A673 (cell line): ENCODE results near the gene BPI. TPM values are rescaled to one million over a fixed set of nuclear protein-coding genes. Genes with fewer than 3 reads are reported as not detected.

Source experiments
- BruUV-seq: library from RNA; stranded (reverse); fragments of 400-500 nt; replicated peaks from 2 replicates; lab custom pipeline; 2021; lab: Mats Ljungman, UMichigan
- CTCF ChIA-PET: fragments of 300-600 bp; sonication (Branson Sonifier 250); formaldehyde crosslinking; loops from one replicate; lab custom pipeline; 2022; ENCODE audit warnings: antibody characterized with exemption; lab: Charles Lee
- POLR2A ChIA-PET: fragments of 300-600 bp; sonication (Branson Sonifier 250); formaldehyde crosslinking; loops from one replicate; lab custom pipeline; 2022; ENCODE audit warnings: antibody characterized with exemption; ENCODE audit not compliant: low non-redundant PET; lab: Charles Lee
- DNase-seq: peaks from one replicate; pipeline ENCODE4 v3.0.0-alpha.2; 2015; ENCODE audit warnings: low spot score
- H3K27ac ChIP-seq: fragments of 200-600 bp; sonication (generic); 2 replicates; pipeline ENCODE4 v1.5.1; 2016; ENCODE audit warnings: mixed run types, low read depth, mild to moderate bottlenecking, mixed read lengths, antibody characterized with exemption, low read length; ENCODE audit not compliant: poor library complexity, severe bottlenecking
- H3K27me3 ChIP-seq: fragments of 200-600 bp; sonication (generic); replicated peaks from 2 replicates; pipeline ENCODE4 v1.6.1; 2017; ENCODE audit warnings: mixed run types, low read depth, mild to moderate bottlenecking, mixed read lengths, antibody characterized with exemption, low read length; ENCODE audit not compliant: insufficient read depth, poor library complexity
- H3K36me3 ChIP-seq: fragments of 200-600 bp; sonication (generic); 2 replicates; pipeline ENCODE4 v1.6.1; 2016; ENCODE audit warnings: mixed run types, mild to moderate bottlenecking, mixed read lengths, antibody characterized with exemption, low read length; ENCODE audit not compliant: insufficient read depth, poor library complexity, severe bottlenecking
- H3K4me1 ChIP-seq: fragments of 200-600 bp; sonication (generic); 2 replicates; pipeline ENCODE4 v1.6.1; 2017; ENCODE audit warnings: mixed run types, mild to moderate bottlenecking, mixed read lengths, antibody characterized with exemption, low read length; ENCODE audit not compliant: insufficient read depth, poor library complexity, severe bottlenecking
- H3K4me3 ChIP-seq: fragments of 200-600 bp; sonication (generic); 2 replicates; pipeline ENCODE4 v1.5.1; 2016; ENCODE audit warnings: low read depth, mixed run types, mild to moderate bottlenecking, mixed read lengths, low read length; ENCODE audit not compliant: poor library complexity, severe bottlenecking
- H3K9me3 ChIP-seq: fragments of 200-600 bp; sonication (generic); 2 replicates; pipeline ENCODE4 v1.6.1; 2016; ENCODE audit warnings: mixed run types, low read depth, mild to moderate bottlenecking, mixed read lengths, antibody characterized with exemption, low read length; ENCODE audit not compliant: poor library complexity, severe bottlenecking
- CTCF ChIP-seq: fragments of 300-800, 200-600 bp; sonication (generic); conservative IDR thresholded peaks from 2 replicates; pipeline ENCODE4 v1.5.1; 2017; ENCODE audit warnings: low read depth, mild to moderate bottlenecking, antibody characterized with exemption, low read length, moderate library complexity, mixed read lengths
- EZH2 ChIP-seq: fragments of 200-600 bp; sonication (generic); IDR thresholded peaks from 2 replicates; pipeline ENCODE4 v1.6.1; 2017; ENCODE audit warnings: borderline replicate concordance, low read depth, mild to moderate bottlenecking, mixed read lengths, antibody characterized with exemption, low read length; ENCODE audit not compliant: poor library complexity, severe bottlenecking
- intact Hi-C: fragments of 100-400 bp; cut with micrococcal nuclease; formaldehyde crosslinking; loops from one replicate; pipeline ENCODE4 v1.10.0; 2022; ENCODE audit not compliant: unreplicated experiment
- total RNA-seq: library from RNA; stranded (reverse); gene quantifications from 2 replicates; pipeline ENCODE4 v1.2.3, GENCODE V29; 2021

Gene BPI
- total RNA-seq, 1 experiment from 2014 or later, result not detected

- TF ChIP-seq EZH2, result no peak
- TF ChIP-seq CTCF, result no peak
- Histone ChIP-seq H3K4me3 (no peak overlapping the region), H3K27ac (no peak overlapping the region), H3K36me3 (no peaks in the 10 kb centered on the region), H3K27me3 (peaks cover 32% of the 10 kb centered on the region), H3K9me3 (no peaks in the 10 kb centered on the region), H3K4me1 (no peaks in the 10 kb centered on the region)
- no TSS peak for BruUV-seq
- ChIA-PET POLR2A (no interaction called here), CTCF (no interaction called here)
- intact Hi-C loops, result no loop called here
- DNase-seq, result no peak
Measured at GRCh38 chr20:38266426-38266825, 37.5 kb upstream of the BPI start.

GRCh38 chr20:38267296-38267695 lies 36.7 kb upstream of the BPI start:
- ChIA-PET CTCF (no interaction called here), POLR2A (no interaction called here)
- intact Hi-C loops, result no loop called here
- H3K27me3 ChIP-seq, result peaks cover 25% of the 10 kb centered on the region
- TF ChIP-seq CTCF (no peak), EZH2 (no peak)
- no peaks in the 10 kb centered on the region for H3K9me3 ChIP-seq
- BruUV-seq, result no TSS peak
- H3K36me3 ChIP-seq, result no peaks in the 10 kb centered on the region
- DNase-seq, result no peak
- no peaks in the 10 kb centered on the region for H3K4me1 ChIP-seq
- H3K27ac ChIP-seq, result no peak overlapping the region
- no peak overlapping the region for H3K4me3 ChIP-seq

GRCh38 chr20:38267901-38268514 lies 35.9 kb upstream of the BPI start:
- Histone ChIP-seq H3K9me3 (no peaks in the 10 kb centered on the region), H3K27me3 (peaks cover 18% of the 10 kb centered on the region), H3K36me3 (no peaks in the 10 kb centered on the region), H3K4me3 (no peak overlapping the region), H3K27ac (no peak overlapping the region), H3K4me1 (no peaks in the 10 kb centered on the region)
- POLR2A ChIA-PET, result no interaction called here
- no peak for DNase-seq
- no TSS peak for BruUV-seq
- TF ChIP-seq EZH2, result no peak
- no peak for TF ChIP-seq CTCF
- CTCF ChIA-PET, result no interaction called here
- intact Hi-C loops, result no loop called here
